ENCODE results near the gene CA4.

- TF ChIP-seq, protein P1, sequence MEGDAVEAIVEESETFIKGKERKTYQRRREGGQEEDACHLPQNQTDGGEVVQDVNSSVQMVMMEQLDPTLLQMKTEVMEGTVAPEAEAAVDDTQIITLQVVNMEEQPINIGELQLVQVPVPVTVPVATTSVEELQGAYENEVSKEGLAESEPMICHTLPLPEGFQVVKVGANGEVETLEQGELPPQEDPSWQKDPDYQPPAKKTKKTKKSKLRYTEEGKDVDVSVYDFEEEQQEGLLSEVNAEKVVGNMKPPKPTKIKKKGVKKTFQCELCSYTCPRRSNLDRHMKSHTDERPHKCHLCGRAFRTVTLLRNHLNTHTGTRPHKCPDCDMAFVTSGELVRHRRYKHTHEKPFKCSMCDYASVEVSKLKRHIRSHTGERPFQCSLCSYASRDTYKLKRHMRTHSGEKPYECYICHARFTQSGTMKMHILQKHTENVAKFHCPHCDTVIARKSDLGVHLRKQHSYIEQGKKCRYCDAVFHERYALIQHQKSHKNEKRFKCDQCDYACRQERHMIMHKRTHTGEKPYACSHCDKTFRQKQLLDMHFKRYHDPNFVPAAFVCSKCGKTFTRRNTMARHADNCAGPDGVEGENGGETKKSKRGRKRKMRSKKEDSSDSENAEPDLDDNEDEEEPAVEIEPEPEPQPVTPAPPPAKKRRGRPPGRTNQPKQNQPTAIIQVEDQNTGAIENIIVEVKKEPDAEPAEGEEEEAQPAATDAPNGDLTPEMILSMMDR (IDR thresholded peaks at IDR 0.05), result no peak
- TF ChIP-seq POLR2AphosphoS5 (IDR thresholded peaks at IDR 0.05; ENCODE audit: low read depth, low read length), result no peak
- TF ChIP-seq, protein P2, sequence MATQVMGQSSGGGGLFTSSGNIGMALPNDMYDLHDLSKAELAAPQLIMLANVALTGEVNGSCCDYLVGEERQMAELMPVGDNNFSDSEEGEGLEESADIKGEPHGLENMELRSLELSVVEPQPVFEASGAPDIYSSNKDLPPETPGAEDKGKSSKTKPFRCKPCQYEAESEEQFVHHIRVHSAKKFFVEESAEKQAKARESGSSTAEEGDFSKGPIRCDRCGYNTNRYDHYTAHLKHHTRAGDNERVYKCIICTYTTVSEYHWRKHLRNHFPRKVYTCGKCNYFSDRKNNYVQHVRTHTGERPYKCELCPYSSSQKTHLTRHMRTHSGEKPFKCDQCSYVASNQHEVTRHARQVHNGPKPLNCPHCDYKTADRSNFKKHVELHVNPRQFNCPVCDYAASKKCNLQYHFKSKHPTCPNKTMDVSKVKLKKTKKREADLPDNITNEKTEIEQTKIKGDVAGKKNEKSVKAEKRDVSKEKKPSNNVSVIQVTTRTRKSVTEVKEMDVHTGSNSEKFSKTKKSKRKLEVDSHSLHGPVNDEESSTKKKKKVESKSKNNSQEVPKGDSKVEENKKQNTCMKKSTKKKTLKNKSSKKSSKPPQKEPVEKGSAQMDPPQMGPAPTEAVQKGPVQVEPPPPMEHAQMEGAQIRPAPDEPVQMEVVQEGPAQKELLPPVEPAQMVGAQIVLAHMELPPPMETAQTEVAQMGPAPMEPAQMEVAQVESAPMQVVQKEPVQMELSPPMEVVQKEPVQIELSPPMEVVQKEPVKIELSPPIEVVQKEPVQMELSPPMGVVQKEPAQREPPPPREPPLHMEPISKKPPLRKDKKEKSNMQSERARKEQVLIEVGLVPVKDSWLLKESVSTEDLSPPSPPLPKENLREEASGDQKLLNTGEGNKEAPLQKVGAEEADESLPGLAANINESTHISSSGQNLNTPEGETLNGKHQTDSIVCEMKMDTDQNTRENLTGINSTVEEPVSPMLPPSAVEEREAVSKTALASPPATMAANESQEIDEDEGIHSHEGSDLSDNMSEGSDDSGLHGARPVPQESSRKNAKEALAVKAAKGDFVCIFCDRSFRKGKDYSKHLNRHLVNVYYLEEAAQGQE (IDR thresholded peaks at IDR 0.05; ENCODE audit: insufficient read depth in 1 of 2, low read depth in 2 of 2, low read length in 1 of 2), result no peak
Measured at GRCh38 chr17:60129164-60129563, 20.6 kb upstream of the CA4 start.

Data from Panc1 (cell line).